Stimulated activated CD8-positive, alpha-beta memory T cell treated with anti-CD3 and anti-CD28 coated beads, Interleukin-4, amount 100 ng/mL, for 4 hours (primary cell): ENCODE data around the gene ACSL5.
A peak's percentile ranks its signal among the peaks of the same experiment; 100 is the strongest.

Experiments used
- DNase-seq, 2 donors: peaks; one replicate each; pipeline ENCODE4 v3.0.0-alpha.2; 2020; ENCODE audit warnings: low read depth in 2 of 2, low spot score in 1 of 2

Gene ACSL5

DNA sequence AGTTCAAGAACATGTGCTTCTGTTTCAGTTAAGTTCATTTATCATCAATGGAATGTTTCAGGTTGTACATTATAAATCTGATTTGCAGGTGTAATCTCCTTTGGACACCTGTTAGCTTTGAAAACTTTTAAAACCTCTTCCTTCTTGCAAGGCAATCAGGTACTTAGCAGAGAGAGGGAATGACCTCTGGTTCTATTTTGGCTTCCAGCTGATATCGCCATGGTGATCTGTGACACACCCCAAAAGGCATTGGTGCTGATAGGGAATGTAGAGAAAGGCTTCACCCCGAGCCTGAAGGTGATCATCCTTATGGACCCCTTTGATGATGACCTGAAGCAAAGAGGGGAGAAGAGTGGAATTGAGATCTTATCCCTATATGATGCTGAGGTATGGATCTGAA lies 35.4 kb downstream of the ACSL5 start:
- no peak for DNase-seq

DNA sequence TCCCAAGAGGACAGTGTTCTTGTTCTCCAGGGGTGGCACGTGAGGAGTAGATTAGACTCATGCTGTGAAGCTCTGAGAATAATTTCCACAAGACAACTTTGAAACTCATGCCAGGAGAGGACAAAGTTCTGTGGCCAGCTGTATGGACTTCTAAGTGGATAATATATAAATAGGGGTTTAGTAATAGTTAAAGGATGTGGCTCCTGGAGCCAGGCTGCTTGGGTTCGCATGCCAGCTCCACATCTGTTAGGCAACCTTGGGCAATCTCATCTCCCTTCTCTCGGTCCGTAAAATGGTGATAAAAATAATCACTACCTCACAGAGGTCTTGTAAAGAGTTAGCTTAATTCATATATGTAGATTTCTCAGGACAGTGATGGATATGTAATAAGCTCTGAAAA lies 35.8 kb downstream of the ACSL5 start:
- no peak for DNase-seq

GRCh38 chr10:112412696-112413095 lies 38.8 kb downstream of the ACSL5 start:
- no peak for DNase-seq

DNA sequence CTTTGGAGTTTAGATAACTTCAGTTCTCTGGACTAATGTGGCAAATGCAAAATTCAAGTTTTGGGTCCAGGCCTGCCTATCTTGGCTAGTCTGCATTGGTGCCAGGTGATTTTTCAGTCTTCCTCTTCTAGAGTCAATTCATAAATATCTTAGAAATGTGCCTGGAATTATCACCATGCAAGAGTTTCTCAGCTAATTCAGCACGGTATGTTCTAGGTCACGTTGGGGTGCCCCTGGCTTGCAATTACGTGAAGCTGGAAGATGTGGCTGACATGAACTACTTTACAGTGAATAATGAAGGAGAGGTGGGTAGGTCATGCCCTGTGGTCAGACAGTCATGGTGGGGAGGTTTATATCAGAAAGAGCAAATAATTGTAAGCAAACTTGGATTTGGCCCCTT lies 47.8 kb downstream of the ACSL5 start:
- DNase-seq: no peak

GRCh38 chr10:112424651-112425050 lies 50.7 kb downstream of the ACSL5 start:
- no peak for DNase-seq

- DNase-seq: no peak
Measured at GRCh38 chr10:112426111-112426510, 52.2 kb downstream of the ACSL5 start.

GRCh38 chr10:112429147-112429546 lies 55.2 kb downstream of the ACSL5 start:
- DNase-seq: no peak

- no peak for DNase-seq
Measured at GRCh38 chr10:112429654-112430230, 55.8 kb downstream of the ACSL5 start.

- DNase-seq: no peak
Measured at GRCh38 chr10:112433136-112433535, 59.2 kb downstream of the ACSL5 start.

DNA sequence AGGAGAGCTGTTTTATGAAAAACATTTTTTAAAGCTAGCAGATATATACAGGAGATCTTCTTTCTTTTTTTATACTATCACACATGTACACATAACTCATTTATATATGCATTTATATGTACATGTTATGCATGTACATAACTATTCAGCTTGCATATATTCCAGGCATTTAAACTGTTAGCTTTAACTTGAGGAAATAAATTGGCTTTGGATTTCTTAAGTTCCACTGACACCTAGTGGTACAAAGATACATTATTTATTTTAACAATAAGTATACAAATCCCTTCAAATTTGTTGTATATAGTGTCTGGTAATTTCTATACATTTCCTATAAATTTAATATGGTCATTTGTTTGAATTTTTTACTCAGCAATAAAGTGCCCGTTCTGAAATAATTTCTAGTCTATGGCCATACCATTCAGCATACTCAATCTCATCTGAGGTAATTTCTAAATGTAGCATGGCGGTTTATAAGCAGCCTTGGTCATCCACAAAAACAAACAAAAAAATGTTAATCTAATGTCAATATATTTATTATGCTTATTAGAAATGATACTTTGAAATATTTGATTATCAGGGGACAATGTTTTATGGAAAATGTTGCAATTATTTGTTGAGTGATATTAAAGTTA lies 61.2 kb downstream of the ACSL5 start:
- no peak for DNase-seq

DNA sequence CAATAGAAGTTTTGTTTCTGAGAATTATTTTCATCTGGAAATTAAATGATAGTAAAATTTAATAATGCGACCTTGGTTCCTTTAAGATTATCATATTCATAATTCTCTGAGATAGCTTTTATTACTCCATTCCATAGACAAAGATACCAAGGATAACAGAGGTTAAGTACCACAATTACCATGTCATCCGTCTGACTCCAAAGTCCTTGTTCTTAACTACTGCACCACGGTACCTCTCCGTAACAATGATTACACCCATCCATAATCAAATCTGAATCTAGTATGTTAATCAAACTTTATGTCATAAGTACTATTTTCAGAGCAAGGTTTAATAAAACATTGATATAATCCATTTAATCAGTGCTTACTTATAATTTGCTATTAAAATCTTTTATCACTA lies 64.4 kb downstream of the ACSL5 start:
- DNase-seq: no peak

DNA sequence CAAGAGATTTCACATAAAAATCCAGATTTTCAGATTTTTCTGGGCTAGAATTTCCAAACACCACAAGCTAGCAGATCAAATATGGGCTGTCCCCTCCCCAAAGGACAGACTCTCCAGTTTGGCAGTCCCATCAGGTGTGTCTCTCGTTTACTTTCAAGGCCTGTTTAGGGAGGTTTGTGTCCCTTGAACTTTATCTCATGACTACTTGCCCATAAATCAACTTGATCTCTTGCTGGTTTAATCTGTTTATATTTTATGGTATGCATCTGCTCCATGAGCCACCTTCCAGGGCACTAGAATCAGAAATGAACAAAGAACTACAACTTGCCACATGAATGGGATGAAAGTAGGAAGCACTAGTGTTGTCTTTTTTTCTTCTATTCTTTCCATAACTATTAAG lies 67.6 kb downstream of the ACSL5 start:
- DNase-seq: no peak

DNA sequence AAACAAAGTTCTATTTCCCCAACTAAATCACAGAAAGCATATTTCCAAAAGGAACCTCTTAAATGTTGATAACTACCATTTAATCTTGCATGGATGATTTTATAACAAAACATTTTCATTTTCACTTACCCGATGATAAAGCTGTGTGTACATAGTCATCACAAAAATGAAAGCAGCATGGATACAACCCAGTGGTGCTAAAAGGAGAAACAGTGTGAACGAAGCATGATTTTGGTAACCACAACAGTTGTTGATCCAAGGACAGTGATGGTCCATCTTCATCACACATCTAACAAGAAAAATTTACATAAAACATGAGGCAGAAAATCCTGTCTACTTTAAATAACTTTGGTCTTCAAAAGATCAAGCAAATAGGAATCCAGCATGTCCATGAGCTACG lies 68.1 kb downstream of the ACSL5 start:
- DNase-seq: no peak

GRCh38 chr10:112446055-112446854 lies 72.3 kb downstream of the ACSL5 start:
- no peak for DNase-seq

DNA sequence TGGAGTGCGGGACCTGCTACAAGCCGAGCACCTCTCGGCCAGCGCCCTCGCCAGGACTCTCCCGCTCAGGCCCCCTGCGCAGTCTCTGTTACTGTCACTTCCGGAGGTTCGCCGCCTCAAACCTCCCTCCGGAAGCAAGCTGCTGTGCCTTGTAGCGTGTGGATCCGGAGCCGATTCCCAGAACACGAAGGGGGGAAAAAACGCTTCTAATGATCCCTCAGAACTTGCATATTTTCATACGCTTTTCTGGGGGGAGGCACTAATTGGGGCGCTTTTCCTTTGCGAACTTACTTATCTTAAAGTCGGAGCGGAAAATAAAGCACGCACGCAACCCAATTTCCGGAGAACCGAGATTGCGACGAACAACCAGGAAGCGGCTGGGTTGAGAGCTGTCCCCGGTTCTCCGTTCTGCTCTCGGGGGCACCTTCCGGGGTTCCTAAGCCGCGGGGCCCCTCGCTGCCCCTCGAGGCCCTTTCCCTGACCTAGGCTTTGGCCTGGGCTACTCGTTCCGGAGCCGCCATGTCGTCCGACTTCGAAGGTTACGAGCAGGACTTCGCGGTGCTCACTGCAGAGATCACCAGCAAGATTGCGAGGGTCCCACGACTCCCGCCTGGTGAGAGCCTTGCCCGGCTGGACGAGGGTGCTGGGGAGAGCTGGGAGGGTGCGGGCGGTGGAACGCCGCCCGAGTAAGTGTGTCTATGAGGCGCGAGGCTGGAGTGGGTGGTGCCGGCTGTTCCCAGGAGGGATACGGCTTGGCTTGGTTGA lies 73.1 kb downstream of the ACSL5 start, which contains the start of the genes VTI1A and ZDHHC6:
VTI1A (plus strand) TSS at position 361 of the 765 bp plus-strand sequence; CDS start at position 520, 159 bp downstream.
ZDHHC6 (minus strand) TSS at position 60 of the 765 bp plus-strand sequence. CDS start 1,478 bp downstream, outside the sequence.
- peak; percentile 60 to 66 for DNase-seq

- DNase-seq: no peak
Measured at GRCh38 chr10:112447620-112447928, 73.7 kb downstream of the ACSL5 start.

- no peak for DNase-seq
Measured at GRCh38 chr10:112448888-112449287, 75.0 kb downstream of the ACSL5 start.

DNA sequence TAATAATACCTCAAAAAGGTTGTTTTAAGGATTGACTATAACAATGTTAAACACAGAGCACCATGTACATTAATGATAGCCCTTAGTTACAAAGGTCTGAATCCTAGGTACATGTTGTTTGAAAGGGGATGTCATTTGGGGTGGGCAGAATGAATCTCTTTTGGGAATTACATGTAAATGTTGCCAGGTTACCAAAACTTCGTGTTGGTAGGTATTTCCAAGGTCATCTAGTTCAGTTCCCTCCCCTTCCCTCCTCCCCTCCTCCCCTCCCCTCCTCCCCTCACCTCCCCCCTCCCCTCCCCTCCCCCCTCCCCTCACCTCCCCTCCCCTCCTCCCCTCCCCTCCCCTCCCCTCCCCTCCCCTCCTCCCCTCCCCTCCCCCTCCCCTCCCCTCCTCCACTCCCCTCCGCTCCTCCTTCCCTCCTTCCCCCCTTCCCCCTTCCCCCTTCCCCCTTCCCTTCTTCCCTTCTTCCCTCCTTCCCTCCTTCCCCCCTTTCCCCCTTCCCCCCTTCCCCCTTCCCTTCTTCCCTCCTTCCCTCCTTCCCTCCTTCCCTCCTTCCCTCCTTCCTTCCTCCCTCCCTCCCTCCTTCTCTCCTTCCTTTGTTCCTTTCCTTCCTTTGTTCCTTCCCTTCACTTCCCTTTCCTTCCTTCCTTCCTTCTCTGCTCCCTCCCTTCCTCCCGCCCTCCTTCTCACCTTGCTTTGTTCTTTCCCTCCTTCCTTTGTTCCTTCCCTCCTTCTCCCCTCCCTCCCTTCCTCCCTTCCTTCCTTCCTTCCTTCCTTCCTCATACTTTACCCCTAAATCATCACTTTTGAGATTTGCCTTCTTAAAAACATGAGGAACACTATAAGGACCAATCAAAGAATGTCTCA lies 81.2 kb downstream of the ACSL5 start:
- no peak for DNase-seq

DNA sequence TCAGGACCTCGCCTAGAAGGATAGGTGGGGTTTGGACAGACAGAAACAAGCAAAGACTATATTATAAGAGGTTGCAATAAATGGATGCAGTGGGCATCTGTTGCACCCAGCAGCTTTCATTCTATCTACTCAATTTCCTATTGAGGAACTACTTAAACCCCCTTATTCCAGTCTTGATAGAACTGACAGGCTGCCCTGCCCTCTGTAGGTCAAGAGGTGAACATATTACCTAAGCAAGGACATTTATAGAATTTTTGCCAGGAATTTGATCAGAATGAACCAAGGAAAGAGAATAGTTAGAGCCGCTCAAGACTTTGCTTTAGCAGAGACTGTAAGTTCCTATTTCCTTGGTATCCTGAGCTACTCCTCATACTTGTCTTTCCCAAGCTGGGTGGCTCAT lies 82.6 kb downstream of the ACSL5 start:
- DNase-seq: no peak

GRCh38 chr10:112460366-112460765 lies 86.5 kb downstream of the ACSL5 start:
- DNase-seq: no peak
